SU-DHL-6 (cell line): ENCODE results near the gene MEIS2.

Experiments
- H2AFZ ChIP-seq: fragments of 200-600 bp; sonication (generic); 2 replicates; pipeline ENCODE4 v1.6.1; 2014; ENCODE audit warnings: low read depth, mild to moderate bottlenecking, moderate library complexity, mixed read lengths, antibody characterized with exemption, low read length; ENCODE audit not compliant: severe bottlenecking
- H3F3A ChIP-seq: fragments of 200-600 bp; shearing (Covaris generic); 2 replicates; pipeline ENCODE4 v1.6.0; 2016; ENCODE audit warnings: antibody characterized with exemption, mild to moderate bottlenecking; ENCODE audit not compliant: insufficient read depth
- H3K27ac ChIP-seq: fragments of 200-600 bp; sonication (generic); 2 replicates; pipeline ENCODE4 v1.5.1; 2016; ENCODE audit warnings: low read depth, mild to moderate bottlenecking, low read length, moderate library complexity, mixed read lengths
- H3K27me3 ChIP-seq: fragments of 200-600 bp; sonication (generic), shearing (Covaris generic); 2 replicates; pipeline ENCODE4 v1.6.0; 2014; ENCODE audit warnings: mild to moderate bottlenecking, low read length
- H3K36me3 ChIP-seq: fragments of 200-600 bp; sonication (generic); 2 replicates; pipeline ENCODE4 v1.6.1; 2014; ENCODE audit warnings: mild to moderate bottlenecking, low read length, mixed read lengths
- H3K4me2 ChIP-seq: fragments of 300-600, 200-600 bp; shearing (Covaris generic), sonication (generic); 2 replicates; pipeline ENCODE4 v1.6.0; 2014; ENCODE audit warnings: low read length, low read depth, mild to moderate bottlenecking; ENCODE audit not compliant: poor library complexity, severe bottlenecking
- H3K4me3 ChIP-seq: fragments of 200-600 bp; sonication (generic); 2 replicates; pipeline ENCODE4 v1.5.1; 2014; ENCODE audit warnings: antibody characterized with exemption, low read length, mild to moderate bottlenecking, mixed read lengths; ENCODE audit not compliant: insufficient read depth, poor library complexity, severe bottlenecking
- H3K79me2 ChIP-seq: fragments of 200-600 bp; sonication (generic); 2 replicates; pipeline ENCODE4 v1.6.1; 2014; ENCODE audit warnings: mild to moderate bottlenecking, low read length, moderate library complexity; ENCODE audit not compliant: insufficient read depth
- H3K9ac ChIP-seq: fragments of 200-600 bp; sonication (generic); 2 replicates; pipeline ENCODE4 v1.7.0; 2014; ENCODE audit warnings: mild to moderate bottlenecking, low read length
- H3K9me2 ChIP-seq: fragments of 200-600 bp; sonication (generic); replicated peaks from 2 replicates; pipeline ENCODE4 v1.6.1; 2014; ENCODE audit warnings: low read length; ENCODE audit not compliant: insufficient read depth
- H3K9me3 ChIP-seq: fragments of 200-600 bp; sonication (generic); 2 replicates; pipeline ENCODE4 v1.6.1; 2014; ENCODE audit warnings: low read length, mixed read lengths; ENCODE audit not compliant: insufficient read depth
- H4K20me1 ChIP-seq: fragments of 200-600 bp; sonication (generic); 2 replicates; pipeline ENCODE4 v1.6.1; 2014; ENCODE audit warnings: low read depth, mild to moderate bottlenecking, antibody characterized with exemption, low read length, moderate library complexity, mixed read lengths
- CTCF ChIP-seq: fragments of 200-600 bp; sonication (generic); IDR thresholded peaks from one replicate; pipeline ENCODE4 v1.5.1; 2017; ENCODE audit warnings: antibody characterized with exemption, mild to moderate bottlenecking, low read length, moderate library complexity; ENCODE audit not compliant: insufficient read depth, poor library complexity, severe bottlenecking
- EZH2phosphoT487 ChIP-seq: fragments of 200-600 bp; sonication (generic), shearing (Covaris generic); conservative IDR thresholded peaks from 2 replicates; pipeline ENCODE4 v1.6.1; 2018; ENCODE audit warnings: mild to moderate bottlenecking, antibody characterized with exemption, low read length, moderate library complexity, mixed read lengths

Gene MEIS2

GRCh38 chr15:37057831-37058230, 42.5 kb downstream of the MEIS2 start:
- no peak overlapping the region for H3K4me2 ChIP-seq
- no peaks in the 10 kb centered on the region for H3K9me3 ChIP-seq
- no peaks in the 10 kb centered on the region for H3F3A ChIP-seq
- no peaks in the 10 kb centered on the region for H3K27me3 ChIP-seq
- TF ChIP-seq EZH2phosphoT487, result no peak
- TF ChIP-seq CTCF, result no peak
- H3K4me3 ChIP-seq, result no peak overlapping the region
- H3K27ac ChIP-seq, result no peak overlapping the region
- H3K36me3 ChIP-seq, result peaks cover 6% of the 10 kb centered on the region; the same call in 1 of the 2 replicates
- no peaks in the 10 kb centered on the region for H3K9me2 ChIP-seq
- no peaks in the 10 kb centered on the region for H4K20me1 ChIP-seq
- no peak overlapping the region for H3K9ac ChIP-seq
- H3K79me2 ChIP-seq, result no peaks in the 10 kb centered on the region
- H2AFZ ChIP-seq, result no peak overlapping the region

DNA sequence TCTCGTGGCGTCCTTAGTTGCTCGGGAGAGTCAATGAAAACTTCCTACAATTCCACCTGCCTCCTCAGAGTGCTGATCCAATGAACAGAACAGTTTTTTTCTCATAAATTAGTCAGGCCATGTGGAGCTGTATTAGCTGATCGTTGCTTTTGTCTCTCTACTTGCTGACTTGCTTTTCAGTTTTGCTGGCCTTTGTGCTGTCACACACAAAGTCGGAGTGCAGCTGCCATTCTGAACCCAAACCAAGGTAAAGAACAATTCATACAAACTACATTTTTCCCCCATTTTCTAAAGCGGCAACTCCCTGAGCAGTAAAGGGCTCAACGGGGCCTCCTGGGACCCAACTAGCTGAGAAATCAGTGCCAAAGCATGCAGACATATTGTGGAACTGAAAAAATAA, 43.1 kb downstream of the MEIS2 start:
- no peak overlapping the region for H2AFZ ChIP-seq
- H4K20me1 ChIP-seq, result no peaks in the 10 kb centered on the region
- no peak overlapping the region for H3K27ac ChIP-seq
- H3K9me3 ChIP-seq, result no peaks in the 10 kb centered on the region
- H3F3A ChIP-seq, result no peaks in the 10 kb centered on the region
- H3K36me3 ChIP-seq, result peaks cover 6% of the 10 kb centered on the region; the same call in 1 of the 2 replicates
- H3K27me3 ChIP-seq, result no peaks in the 10 kb centered on the region
- TF ChIP-seq EZH2phosphoT487 (no peak), CTCF (no peak)
- no peak overlapping the region for H3K4me3 ChIP-seq
- no peak overlapping the region for H3K9ac ChIP-seq
- no peaks in the 10 kb centered on the region for H3K9me2 ChIP-seq
- no peak overlapping the region for H3K4me2 ChIP-seq
- H3K79me2 ChIP-seq, result no peaks in the 10 kb centered on the region

GRCh38 chr15:37056177-37057121, 43.9 kb downstream of the MEIS2 start:
- H3K9me3 ChIP-seq, result no peaks in the 10 kb centered on the region
- H4K20me1 ChIP-seq, result no peaks in the 10 kb centered on the region
- H3K27me3 ChIP-seq, result no peaks in the 10 kb centered on the region
- no peaks in the 10 kb centered on the region for H3K79me2 ChIP-seq
- no peak overlapping the region for H2AFZ ChIP-seq
- no peak overlapping the region for H3K27ac ChIP-seq
- H3K4me3 ChIP-seq, result no peak overlapping the region
- H3K36me3 ChIP-seq, result peaks cover 6% of the 10 kb centered on the region; the same call in 1 of the 2 replicates
- no peak overlapping the region for H3K4me2 ChIP-seq
- no peak for TF ChIP-seq CTCF
- no peak for TF ChIP-seq EZH2phosphoT487
- H3F3A ChIP-seq, result no peaks in the 10 kb centered on the region
- H3K9ac ChIP-seq, result no peak overlapping the region
- no peaks in the 10 kb centered on the region for H3K9me2 ChIP-seq
